GM12878 (cell line): ENCODE data around the gene TNPO2.

Source experiments
- CEBPB ChIP-seq, 2 experiments: fragments of 150-350 bp in 1 of 2; IDR thresholded peaks; 2 replicates each; pipeline ENCODE4 v1.6.1; 2012 to 2014; ENCODE audit warnings: low read depth in 2 of 2, low read length in 2 of 2, borderline replicate concordance in 1 of 2, inconsistent platforms in 1 of 2
- EZH2 ChIP-seq: IDR thresholded peaks from 2 replicates; pipeline ENCODE4 v1.6.1; 2012; ENCODE audit warnings: low read depth, mild to moderate bottlenecking, control low read depth, inconsistent platforms, low read length, borderline replicate concordance; ENCODE audit not compliant: control insufficient read depth
- GABPA ChIP-seq: IDR thresholded peaks from 2 replicates; pipeline ENCODE4 v1.6.1; 2014; ENCODE audit warnings: antibody characterized with exemption, low read depth, mild to moderate bottlenecking, inconsistent platforms
- KDM1A ChIP-seq: fragments of 200-600 bp; sonication (generic); IDR thresholded peaks from 2 replicates; pipeline ENCODE4 v1.6.1; 2016; ENCODE audit warnings: borderline replicate concordance
- POLR2AphosphoS5 ChIP-seq: IDR thresholded peaks from 2 replicates; pipeline ENCODE4 v1.6.1; 2011; ENCODE audit warnings: mild to moderate bottlenecking, low read length, inconsistent platforms
- SIN3A ChIP-seq: IDR thresholded peaks from 2 replicates; pipeline ENCODE4 v1.6.1; 2012; ENCODE audit warnings: low read depth, low read length, improper control_type of control experiment
- SRF ChIP-seq, 2 experiments: IDR thresholded peaks; 2 replicates each; pipeline ENCODE4 v1.6.1; 2011; ENCODE audit warnings: low read depth in 2 of 2, low read length in 2 of 2, mild to moderate bottlenecking in 1 of 2, moderate library complexity in 1 of 2
- TF ChIP-seq, protein P1 (sequence below): IDR thresholded peaks from 2 replicates; pipeline ENCODE4 v1.6.1; 2011; ENCODE audit warnings: mild to moderate bottlenecking, low read depth, low read length, moderate library complexity; ENCODE audit not compliant: insufficient replicate concordance
- TF ChIP-seq, protein P2 (sequence below), 3 experiments: IDR thresholded peaks in 2 of 3; conservative IDR thresholded peaks in 1 of 3; 2 replicates each; pipeline ENCODE4 v1.5.1; 2011; ENCODE audit warnings: low read depth in 3 of 3, low read length in 3 of 3, mild to moderate bottlenecking in 3 of 3, control low read depth in 2 of 3, moderate library complexity in 2 of 3, inconsistent platforms in 1 of 3, mixed read lengths in 1 of 3; ENCODE audit not compliant: control insufficient read depth in 2 of 3, insufficient read depth in 1 of 3; ENCODE audit errors: extremely low read depth in 1 of 3
- TF ChIP-seq, protein P3 (sequence below): IDR thresholded peaks from 2 replicates; pipeline ENCODE4 v1.6.1; 2011; ENCODE audit warnings: borderline replicate concordance, low read depth, mild to moderate bottlenecking, moderate library complexity, low read length; ENCODE audit not compliant: insufficient read depth, poor library complexity, severe bottlenecking
- TF ChIP-seq, protein P4 (sequence below): IDR thresholded peaks from 2 replicates; pipeline ENCODE4 v1.6.1; 2012; ENCODE audit warnings: low read depth, low read length, improper control_type of control experiment

DNA sequence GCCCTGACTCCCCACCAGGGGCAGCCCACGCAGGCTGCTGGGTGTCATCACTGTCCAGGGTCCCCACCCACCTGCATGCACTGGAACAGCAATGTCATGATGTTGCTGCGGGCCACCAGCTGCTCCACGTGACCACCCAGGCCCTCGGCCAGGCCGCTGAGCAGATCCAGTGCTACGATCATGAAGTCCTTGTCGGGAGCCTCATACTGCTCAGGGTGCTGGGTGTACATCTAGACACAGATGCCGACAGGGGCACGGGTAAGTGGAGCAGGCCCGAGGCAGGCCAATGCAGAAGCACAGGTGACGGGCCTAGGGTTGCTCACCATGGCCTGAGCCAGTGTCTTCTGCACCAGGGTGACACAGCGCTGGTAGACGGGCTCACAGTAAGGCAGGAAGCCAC is 18.6 kb downstream of the TNPO2 start:
- TF ChIP-seq, protein P1, sequence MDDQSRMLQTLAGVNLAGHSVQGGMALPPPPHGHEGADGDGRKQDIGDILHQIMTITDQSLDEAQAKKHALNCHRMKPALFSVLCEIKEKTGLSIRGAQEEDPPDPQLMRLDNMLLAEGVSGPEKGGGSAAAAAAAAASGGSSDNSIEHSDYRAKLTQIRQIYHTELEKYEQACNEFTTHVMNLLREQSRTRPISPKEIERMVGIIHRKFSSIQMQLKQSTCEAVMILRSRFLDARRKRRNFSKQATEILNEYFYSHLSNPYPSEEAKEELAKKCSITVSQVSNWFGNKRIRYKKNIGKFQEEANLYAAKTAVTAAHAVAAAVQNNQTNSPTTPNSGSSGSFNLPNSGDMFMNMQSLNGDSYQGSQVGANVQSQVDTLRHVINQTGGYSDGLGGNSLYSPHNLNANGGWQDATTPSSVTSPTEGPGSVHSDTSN: no peak
- TF ChIP-seq POLR2AphosphoS5 (no peak), SIN3A (no peak), GABPA (no peak), SRF (IDR thresholded peaks at IDR 0.05; ENCODE audit: low read depth in 2 of 2, low read length in 2 of 2) (no peak), KDM1A (no peak), EZH2 (no peak), CEBPB (IDR thresholded peaks at IDR 0.05; ENCODE audit: borderline replicate concordance in 1 of 2, low read depth in 2 of 2, low read length in 2 of 2) (no peak)
- TF ChIP-seq, protein P2, sequence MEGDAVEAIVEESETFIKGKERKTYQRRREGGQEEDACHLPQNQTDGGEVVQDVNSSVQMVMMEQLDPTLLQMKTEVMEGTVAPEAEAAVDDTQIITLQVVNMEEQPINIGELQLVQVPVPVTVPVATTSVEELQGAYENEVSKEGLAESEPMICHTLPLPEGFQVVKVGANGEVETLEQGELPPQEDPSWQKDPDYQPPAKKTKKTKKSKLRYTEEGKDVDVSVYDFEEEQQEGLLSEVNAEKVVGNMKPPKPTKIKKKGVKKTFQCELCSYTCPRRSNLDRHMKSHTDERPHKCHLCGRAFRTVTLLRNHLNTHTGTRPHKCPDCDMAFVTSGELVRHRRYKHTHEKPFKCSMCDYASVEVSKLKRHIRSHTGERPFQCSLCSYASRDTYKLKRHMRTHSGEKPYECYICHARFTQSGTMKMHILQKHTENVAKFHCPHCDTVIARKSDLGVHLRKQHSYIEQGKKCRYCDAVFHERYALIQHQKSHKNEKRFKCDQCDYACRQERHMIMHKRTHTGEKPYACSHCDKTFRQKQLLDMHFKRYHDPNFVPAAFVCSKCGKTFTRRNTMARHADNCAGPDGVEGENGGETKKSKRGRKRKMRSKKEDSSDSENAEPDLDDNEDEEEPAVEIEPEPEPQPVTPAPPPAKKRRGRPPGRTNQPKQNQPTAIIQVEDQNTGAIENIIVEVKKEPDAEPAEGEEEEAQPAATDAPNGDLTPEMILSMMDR (IDR thresholded peaks at IDR 0.05 in 2 of 3, conservative IDR thresholded peaks at IDR 0.05 in 1 of 3; ENCODE audit: control insufficient read depth in 2 of 3, extremely low read depth in 1 of 3, insufficient read depth in 1 of 3, low read depth in 3 of 3, low read length in 3 of 3): no peak
- TF ChIP-seq, protein P3, sequence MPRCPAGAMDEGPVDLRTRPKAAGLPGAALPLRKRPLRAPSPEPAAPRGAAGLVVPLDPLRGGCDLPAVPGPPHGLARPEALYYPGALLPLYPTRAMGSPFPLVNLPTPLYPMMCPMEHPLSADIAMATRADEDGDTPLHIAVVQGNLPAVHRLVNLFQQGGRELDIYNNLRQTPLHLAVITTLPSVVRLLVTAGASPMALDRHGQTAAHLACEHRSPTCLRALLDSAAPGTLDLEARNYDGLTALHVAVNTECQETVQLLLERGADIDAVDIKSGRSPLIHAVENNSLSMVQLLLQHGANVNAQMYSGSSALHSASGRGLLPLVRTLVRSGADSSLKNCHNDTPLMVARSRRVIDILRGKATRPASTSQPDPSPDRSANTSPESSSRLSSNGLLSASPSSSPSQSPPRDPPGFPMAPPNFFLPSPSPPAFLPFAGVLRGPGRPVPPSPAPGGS: no peak
- TF ChIP-seq, protein P4, sequence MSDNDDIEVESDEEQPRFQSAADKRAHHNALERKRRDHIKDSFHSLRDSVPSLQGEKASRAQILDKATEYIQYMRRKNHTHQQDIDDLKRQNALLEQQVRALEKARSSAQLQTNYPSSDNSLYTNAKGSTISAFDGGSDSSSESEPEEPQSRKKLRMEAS: no peak
